ENCODE measurements around the gene ILKAP. TPM values are rescaled to one million over a fixed set of nuclear protein-coding genes. Genes with fewer than 3 reads are reported as not detected.

Gene ILKAP
- total RNA-seq, 2 donors from 2014 or later = 22.8 to 44.8 TPM

DNA sequence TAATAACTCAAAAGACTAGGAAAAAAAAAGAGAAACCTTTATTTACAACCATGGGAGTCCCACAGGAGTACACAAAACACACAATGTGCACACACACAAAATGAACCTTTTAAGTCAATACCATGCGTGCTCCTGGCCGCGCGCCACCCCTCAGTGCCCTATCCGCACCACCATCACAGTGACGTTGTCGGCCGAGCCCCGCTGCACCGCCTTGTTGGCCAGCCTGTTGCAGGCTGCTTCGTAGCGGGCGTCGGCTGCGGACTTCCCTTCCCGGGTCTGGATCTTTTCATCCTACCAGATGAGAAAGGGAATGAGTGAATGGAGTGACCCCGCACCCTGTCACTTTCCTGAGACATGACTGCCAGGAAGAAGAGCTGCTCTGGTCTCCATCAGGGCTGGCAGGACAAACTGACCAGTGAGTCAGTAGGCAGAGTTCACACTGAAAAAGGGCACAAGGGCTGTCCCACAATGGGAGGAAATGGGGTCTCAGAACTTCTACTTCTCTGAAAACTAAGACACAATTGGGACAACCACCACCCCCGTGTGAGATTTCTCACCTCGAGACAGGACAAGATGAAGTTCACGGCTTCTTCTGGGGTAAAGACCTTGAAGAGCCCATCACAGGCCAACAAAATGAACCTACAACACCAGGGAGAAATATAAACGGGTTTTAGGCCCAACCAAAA is 33.0 kb downstream of the ILKAP start:
- peak overlapping the region in 1 of 4 donors; percentile 74 for H3K27ac ChIP-seq
- DNase-seq = no peak
- H3K4me3 ChIP-seq = no peak overlapping the region
- intact Hi-C loops (cut with DNase I) = no loop called here
- no peaks in the 10 kb centered on the region for H3K9me3 ChIP-seq
- peaks cover 0 to 13% of the 10 kb centered on the region in 2 donors for H3K36me3 ChIP-seq (replicated peaks in 1 of 2; ENCODE audit: insufficient read depth in 1 of 2, low read depth in 2 of 2)
- no peaks in the 10 kb centered on the region for H3K27me3 ChIP-seq
- H3K4me1 ChIP-seq = peaks cover 39% of the 10 kb centered on the region
- WGBS, 2 donors = 90 to 92% methylated on average over 21 of the region's 21 CpGs
- ATAC-seq = no peak
- TF ChIP-seq, protein P1, sequence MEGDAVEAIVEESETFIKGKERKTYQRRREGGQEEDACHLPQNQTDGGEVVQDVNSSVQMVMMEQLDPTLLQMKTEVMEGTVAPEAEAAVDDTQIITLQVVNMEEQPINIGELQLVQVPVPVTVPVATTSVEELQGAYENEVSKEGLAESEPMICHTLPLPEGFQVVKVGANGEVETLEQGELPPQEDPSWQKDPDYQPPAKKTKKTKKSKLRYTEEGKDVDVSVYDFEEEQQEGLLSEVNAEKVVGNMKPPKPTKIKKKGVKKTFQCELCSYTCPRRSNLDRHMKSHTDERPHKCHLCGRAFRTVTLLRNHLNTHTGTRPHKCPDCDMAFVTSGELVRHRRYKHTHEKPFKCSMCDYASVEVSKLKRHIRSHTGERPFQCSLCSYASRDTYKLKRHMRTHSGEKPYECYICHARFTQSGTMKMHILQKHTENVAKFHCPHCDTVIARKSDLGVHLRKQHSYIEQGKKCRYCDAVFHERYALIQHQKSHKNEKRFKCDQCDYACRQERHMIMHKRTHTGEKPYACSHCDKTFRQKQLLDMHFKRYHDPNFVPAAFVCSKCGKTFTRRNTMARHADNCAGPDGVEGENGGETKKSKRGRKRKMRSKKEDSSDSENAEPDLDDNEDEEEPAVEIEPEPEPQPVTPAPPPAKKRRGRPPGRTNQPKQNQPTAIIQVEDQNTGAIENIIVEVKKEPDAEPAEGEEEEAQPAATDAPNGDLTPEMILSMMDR (IDR thresholded peaks at IDR 0.05) = no peak
- TF ChIP-seq POLR2A (IDR thresholded peaks at IDR 0.05) = no peak

DNA sequence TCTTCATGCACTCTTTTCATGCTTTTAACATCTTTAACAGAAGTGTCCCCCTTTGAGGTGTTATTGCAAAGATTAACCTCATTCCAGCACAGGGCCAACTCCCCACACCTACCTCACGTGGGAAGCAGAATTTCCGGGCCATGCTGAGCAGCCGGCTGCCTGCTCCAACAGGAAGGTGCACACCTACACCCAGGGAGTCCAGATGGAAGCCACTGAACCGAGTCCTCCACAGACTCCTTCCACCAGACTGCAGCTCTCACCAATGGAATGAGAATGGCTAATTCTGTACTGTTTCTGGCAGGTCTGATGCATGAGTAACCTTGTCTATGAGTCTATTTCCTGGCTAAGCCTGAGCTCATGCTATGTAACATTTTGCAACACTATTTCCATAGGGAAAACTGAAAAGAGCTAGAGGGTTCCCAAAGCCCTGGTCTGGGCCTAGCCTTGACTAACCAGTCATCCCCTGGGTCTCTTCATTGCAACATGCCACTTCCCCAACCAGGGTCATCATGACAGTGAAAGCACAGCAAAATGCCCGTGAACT is 33.7 kb downstream of the ILKAP start:
- no peak overlapping the region for H3K4me3 ChIP-seq
- DNase-seq = no peak
- 66 to 79% methylated on average over 5 of the region's 5 CpGs for WGBS, 2 donors
- H3K27ac ChIP-seq = peak overlapping the region in 3 of 4 donors; percentile 51 to 74 (median 52)
- TF ChIP-seq POLR2A (IDR thresholded peaks at IDR 0.05) = no peak
- TF ChIP-seq, protein P1 (IDR thresholded peaks at IDR 0.05) = no peak
- ATAC-seq = peak; percentile 22
- H3K36me3 ChIP-seq (replicated peaks in 1 of 2; ENCODE audit: insufficient read depth in 1 of 2, low read depth in 2 of 2) = peaks cover 0 to 12% of the 10 kb centered on the region in 2 donors
- H3K27me3 ChIP-seq = no peaks in the 10 kb centered on the region
- intact Hi-C loops (cut with DNase I) = no loop called here
- peaks cover 39% of the 10 kb centered on the region for H3K4me1 ChIP-seq
- H3K9me3 ChIP-seq = no peaks in the 10 kb centered on the region

DNA sequence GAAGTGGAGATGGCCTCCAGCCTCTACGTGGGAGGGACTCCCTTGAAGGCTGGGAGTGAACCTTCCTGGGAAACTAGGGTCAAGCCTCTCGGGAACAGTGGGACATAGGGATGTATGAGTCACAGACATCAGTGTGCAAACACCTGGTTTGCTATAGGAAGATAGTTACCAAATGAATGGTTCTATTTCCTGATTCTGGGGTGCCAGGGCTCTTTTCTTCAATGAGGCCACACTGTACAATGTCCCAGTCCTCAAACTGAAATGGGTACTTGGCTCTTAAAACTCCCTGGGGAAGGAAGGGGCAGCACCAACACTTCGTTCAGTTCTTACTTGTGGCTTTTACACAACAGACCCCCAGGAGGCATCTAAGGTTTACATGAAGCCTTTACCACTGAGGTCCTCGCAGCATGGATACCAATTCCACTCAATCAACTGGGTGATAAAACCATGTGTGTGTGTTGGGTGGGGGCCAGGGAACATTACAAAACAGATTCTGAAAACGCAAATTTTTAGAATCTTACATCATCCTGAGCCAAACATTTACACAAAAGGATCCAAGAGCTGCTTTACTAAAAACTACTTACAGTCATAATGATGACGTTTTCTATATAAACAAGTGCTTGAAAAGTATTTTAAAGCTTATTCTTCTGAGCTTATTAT is 34.3 kb downstream of the ILKAP start:
- ATAC-seq = peak; percentile 72
- WGBS, 2 donors = 55 to 63% methylated on average over 6 of the region's 6 CpGs
- no peak for TF ChIP-seq POLR2A (IDR thresholded peaks at IDR 0.05)
- TF ChIP-seq, protein P1 (IDR thresholded peaks at IDR 0.05) = no peak
- Histone ChIP-seq H3K36me3 (replicated peaks in 1 of 2; ENCODE audit: insufficient read depth in 1 of 2, low read depth in 2 of 2) (peaks cover 0 to 10% of the 10 kb centered on the region in 2 donors), H3K4me1 (peaks cover 40% of the 10 kb centered on the region), H3K27me3 (peaks cover 0 to 2% of the 10 kb centered on the region in 2 donors), H3K9me3 (no peaks in the 10 kb centered on the region), H3K4me3 (no peak overlapping the region), H3K27ac (peak overlapping the region in 3 of 4 donors; percentile 51 to 74 (median 52))
- intact Hi-C loops (cut with DNase I) = no loop called here
- peak; percentile 64 to 74 (median 64) for DNase-seq

DNA sequence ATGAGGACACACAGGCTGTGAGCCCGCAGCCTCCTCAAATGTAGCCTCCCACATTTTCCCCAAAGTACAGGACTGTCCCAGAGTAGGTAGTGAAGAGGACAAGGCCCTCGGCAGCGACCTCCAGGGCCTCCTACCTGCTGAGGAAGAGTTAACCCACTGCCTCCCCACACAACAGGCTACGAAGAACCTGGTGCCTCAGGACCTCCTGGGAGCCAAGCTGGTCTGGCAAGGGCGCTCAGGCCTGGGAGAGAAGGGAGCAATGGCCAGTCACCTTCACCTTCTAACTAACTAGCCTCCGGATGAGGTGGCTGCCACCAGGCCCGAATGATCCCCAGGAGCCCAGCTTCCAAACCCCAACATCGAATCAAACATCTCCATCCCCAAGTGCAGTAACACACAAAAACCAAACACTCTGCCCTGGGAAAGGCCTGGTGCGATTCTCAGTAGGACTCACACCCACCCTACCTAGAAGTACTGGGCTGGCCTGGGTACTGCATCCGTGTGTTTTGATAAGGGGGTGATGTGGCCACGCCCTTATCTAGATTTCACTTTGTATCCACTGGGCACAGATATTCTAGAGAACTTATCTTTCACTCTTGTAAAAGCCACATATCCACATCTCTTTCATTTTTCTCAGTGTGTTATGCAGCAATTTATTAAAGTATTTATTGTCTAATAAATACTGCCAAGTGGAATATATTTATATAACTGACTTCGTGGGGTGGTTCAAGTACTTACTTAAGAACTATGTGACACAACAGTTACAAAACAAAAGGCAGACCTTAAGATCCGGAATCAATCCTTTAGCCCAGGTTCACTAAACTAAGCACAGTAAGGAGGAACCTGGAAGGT is 35.1 kb downstream of the ILKAP start:
- Histone ChIP-seq H3K9me3 (no peaks in the 10 kb centered on the region), H3K27ac (peak overlapping the region in 2 of 4 donors; percentile 22 to 74), H3K4me1 (peaks cover 47% of the 10 kb centered on the region), H3K4me3 (no peak overlapping the region), H3K36me3 (replicated peaks in 1 of 2; ENCODE audit: insufficient read depth in 1 of 2, low read depth in 2 of 2) (peaks cover 0 to 10% of the 10 kb centered on the region in 2 donors), H3K27me3 (peaks cover 0 to 3% of the 10 kb centered on the region in 2 donors)
- ATAC-seq (no peak), DNase-seq (no peak)
- TF ChIP-seq POLR2A (IDR thresholded peaks at IDR 0.05) = no peak
- TF ChIP-seq, protein P1 (IDR thresholded peaks at IDR 0.05) = no peak
- WGBS, 2 donors = 83 to 88% methylated on average over 7 to 13 of the region's 13 CpGs
- intact Hi-C loops (cut with DNase I) = no loop called here
